Cardiac fibroblast (primary cell): ENCODE data around the gene TLR3.

Experiments
- DNase-seq, 2 donors: peaks; one replicate each; pipeline versions ENCODE4 v3.0.0 to v3.0.0-alpha.2; 2010; ENCODE audit warnings: low read depth in 2 of 2
- H3K4me3 ChIP-seq, 2 donors: replicated peaks in 1 of 2; 1 replicate in 1 of 2; 2 replicates in 1 of 2; pipeline ENCODE4 v1.5.1; 2011; ENCODE audit warnings: low read depth in 2 of 2, low read length in 2 of 2, mild to moderate bottlenecking in 2 of 2, moderate library complexity in 1 of 2
- CTCF ChIP-seq: IDR thresholded peaks from one replicate; pipeline ENCODE4 v1.5.1; 2011; ENCODE audit warnings: low read depth, mild to moderate bottlenecking, low read length, inconsistent platforms

TLR3 gene

GRCh38 chr4:186134861-186135260 lies 65.9 kb downstream of the TLR3 start:
- H3K4me3 ChIP-seq, result no peak overlapping the region
- no peak for TF ChIP-seq CTCF
- no peak for DNase-seq

GRCh38 chr4:186137196-186137794 lies 68.3 kb downstream of the TLR3 start:
- H3K4me3 ChIP-seq, result no peak overlapping the region
- peak; percentile 63 for TF ChIP-seq CTCF
- DNase-seq, result peak; percentile 48 to 52
